Left renal pelvis (tissue), 4 donors: ENCODE measurements around the gene CCSER1. TPM values are rescaled to one million over a fixed set of nuclear protein-coding genes. Genes with fewer than 3 reads are reported as not detected.
"Not testable (repeated sequence)": the region's sequence is repeated elsewhere in the genome, so short reads cannot be mapped to it uniquely, and the experiment has no call there.

Source experiments
- DNase-seq, 4 donors: peaks; one replicate each; pipeline ENCODE4 v3.0.0-alpha.2; 2013; ENCODE audit warnings: low read depth in 4 of 4, low spot score in 3 of 4
- polyA plus RNA-seq, 4 donors: library from polyadenylated mRNA; unstranded; fragments of 120-200 nt; gene quantifications; one replicate each; pipeline ENCODE4 v1.2.1, GENCODE V29; 2013; ENCODE audit not compliant: insufficient read length in 4 of 4

CCSER1 gene
- polyA plus RNA-seq, 4 donors: 0.60 to 23.4 (median 18.5) TPM

DNA sequence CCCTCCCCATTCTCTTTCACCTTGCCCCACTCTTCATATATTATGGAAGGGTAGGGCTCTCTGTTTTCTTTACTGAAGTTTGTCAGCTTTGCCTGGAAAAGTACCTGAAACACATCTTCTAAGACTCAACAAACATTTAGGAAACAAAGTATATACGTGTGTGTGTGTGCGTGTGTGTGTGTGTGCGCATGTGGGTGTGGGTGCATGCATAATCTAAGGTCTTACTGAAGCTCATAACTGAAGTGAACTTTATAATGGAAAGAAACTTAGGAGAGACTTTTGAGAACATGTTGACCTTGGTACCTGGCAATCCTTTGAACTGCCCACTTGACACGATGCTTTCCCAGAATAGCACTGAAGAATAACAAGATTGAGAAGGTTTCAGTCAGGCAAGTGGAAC is 1190.2 kb downstream of the CCSER1 start:
- no peak for DNase-seq

DNA sequence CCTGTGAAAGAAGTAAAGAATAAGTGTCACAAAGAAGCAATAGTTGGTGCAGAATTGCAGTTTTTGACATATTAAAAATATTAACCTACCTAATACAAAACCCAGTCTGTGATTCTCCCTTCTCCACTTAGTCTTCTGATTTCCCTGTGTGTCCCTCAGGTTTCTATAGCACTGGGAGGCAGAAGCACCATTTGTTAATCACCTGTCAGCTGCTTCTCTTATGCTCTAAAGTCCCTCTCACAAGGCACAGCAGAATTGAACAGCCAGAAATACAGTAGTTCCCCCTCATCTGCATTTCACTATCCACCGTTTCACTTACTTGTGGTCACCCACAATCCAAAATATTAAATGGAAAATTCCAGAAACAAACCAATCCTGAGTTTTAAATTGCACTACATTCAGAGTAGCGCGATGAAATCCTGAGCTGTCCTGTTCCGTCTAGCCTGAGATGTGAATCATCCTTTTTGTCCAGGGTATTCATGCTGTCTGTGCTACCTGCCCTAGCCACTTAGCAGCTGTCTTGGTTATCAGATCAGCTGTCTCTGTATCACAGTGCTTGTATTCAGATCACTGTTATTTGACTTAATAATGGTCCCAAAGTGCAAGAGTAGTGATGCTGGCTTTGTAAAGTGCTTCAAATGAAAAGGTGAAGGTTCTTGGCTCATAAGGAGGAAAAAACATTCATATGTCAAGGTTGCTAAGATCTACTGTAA is 1192.5 kb downstream of the CCSER1 start:
- DNase-seq: no peak

DNA sequence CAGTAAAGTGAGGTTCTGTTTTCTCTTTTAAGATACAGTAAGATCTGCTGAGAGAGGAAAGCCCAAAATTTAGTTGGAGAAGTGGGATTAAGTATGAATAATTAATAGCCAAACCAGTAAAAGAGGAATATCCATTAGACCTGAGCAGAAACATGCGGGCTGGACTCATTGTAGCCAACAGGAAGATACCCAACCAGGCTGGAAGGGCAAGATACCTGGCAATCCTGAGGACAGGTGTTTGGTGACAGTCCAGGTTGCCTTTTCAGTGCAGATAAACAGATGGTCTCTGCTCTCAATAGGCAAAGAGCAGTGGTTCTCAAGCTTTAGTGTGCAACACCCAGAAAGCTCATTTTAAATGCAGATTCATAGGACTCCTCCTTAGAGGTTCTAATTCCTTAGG is 1195.8 kb downstream of the CCSER1 start:
- no peak for DNase-seq

DNA sequence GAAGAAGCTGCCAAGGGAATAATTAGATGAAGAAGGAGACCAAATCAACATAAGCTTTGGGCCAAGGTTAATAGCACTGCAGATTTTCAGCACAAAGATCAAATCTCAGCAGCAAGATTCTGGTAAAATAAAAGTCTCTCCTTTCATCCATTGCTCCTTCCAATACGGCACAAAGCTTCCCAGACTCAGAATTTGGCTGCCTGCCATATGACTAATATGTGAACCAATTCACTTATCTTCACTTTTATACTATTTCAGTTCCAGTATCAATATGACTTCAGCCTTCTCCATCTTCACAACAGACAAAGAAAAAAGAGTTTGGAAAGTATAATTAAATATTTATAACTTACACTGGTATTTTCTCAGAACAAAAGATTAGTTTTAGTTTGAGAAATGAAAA is 1198.3 kb downstream of the CCSER1 start:
- DNase-seq: no peak

GRCh38 chr4:91326167-91326566 is 1199.0 kb downstream of the CCSER1 start:
- not testable (repeated sequence) for DNase-seq

DNA sequence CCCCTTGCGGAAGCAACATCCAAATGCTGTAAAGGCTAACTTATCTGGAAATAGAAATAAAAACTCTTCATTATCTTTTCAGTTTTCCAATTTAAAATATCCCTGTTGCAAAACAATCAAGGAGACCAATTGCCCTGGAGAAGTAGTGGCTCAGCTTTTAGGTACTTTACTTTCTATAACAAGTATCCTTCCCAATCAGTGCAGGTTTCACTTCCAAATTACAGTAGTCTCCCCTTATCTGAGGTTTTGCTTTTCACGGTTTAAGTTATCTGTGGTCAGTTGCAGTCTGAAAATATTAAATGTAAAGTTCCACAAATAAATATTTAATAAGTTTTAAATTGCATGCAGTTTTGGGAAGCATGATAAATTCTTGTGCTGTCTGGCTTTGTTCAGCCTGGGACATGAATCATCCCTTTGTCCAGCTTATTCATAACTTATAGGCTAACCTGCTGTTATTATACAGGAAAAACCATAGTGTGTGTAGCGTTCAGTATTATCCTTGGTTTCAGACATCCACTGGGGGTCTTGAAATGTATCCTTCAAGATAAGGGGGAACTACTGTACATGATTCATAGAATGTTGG is 1203.5 kb downstream of the CCSER1 start:
- DNase-seq: no peak

DNA sequence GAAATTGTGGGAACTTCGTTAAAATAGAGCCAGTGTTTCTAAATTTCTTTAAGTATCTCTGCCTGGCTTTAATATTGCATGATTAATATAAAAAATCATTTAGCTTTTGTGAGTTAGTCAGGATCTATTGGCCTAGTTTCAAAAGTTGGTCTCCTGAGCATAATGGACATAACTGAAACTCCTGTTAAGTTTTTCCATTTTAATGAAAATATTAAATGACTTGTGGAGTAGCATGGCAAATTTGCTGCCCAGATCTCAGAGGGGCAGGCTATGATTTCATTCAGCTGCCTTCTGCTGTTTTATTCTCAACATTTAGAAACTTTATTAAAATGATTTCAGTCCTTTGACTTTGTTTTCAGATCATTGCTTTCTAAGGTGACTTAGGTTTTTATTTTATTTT is 1213.6 kb downstream of the CCSER1 start:
- no peak for DNase-seq

- DNase-seq: no peak
These were observed 1218.4 kb downstream of the CCSER1 start for GRCh38 chr4:91345632-91346031.

DNA sequence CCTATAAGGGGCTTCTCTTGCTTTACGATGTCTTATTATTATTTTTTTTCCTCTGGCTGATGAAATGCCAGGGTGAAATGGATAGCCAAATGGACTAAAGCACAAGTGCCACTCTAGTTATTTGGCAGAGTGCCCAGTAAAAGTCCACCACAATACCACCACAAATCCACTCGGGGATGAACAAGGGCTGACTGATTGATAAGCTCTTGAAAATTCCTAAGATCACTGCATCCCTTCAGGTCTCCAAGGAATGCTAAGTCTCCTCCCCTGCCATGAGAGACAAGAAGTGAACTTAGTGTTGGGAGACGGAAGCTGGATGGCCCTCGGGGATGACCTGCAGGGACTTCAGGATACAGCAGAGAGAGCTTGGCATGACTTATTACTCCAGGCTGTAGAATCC is 1229.3 kb downstream of the CCSER1 start:
- DNase-seq: not testable (repeated sequence)

- DNase-seq: not testable (repeated sequence)
These were observed 1230.8 kb downstream of the CCSER1 start for GRCh38 chr4:91358016-91358415.

DNA sequence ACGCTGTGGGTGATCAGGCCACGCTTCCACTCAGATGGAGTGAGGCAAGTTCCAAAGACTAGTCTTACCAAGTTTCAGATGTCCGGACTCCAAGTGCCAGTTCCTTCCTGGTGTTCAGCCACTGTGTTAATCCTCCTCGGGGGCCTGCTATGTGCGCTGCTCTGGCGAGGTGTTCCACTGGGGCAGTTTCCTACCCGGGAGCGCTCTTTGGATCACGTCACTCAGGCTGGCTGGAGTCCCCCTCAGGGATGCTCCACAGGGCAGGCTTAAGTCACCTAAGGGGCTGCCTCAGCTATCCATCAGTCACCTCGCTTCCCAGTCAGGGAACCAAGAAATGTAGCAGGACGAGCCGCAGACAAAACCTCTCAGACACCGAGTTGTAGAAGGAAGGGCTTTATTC is 1231.4 kb downstream of the CCSER1 start:
- not testable (repeated sequence) for DNase-seq

GRCh38 chr4:91359041-91360031 is 1232.1 kb downstream of the CCSER1 start:
- DNase-seq: no peak

DNA sequence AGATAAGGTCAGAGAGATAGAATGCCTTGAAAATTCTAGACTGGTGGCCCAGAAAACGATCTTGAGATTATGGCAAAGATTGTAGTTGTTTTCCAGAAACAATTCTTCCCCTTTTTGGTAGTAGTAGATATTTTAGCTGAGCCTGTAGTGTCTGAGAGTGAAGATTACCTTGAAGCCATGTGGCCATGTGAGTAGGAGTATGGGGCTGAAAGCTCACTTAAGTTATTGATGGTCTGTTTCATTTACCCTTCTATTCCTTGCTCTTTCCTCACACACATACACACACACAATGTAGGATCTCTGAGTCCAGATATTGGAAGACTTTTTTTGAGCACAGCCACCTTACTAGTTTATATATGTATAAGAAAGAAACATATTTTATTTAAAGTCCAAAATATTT is 1234.9 kb downstream of the CCSER1 start:
- no peak for DNase-seq

DNA sequence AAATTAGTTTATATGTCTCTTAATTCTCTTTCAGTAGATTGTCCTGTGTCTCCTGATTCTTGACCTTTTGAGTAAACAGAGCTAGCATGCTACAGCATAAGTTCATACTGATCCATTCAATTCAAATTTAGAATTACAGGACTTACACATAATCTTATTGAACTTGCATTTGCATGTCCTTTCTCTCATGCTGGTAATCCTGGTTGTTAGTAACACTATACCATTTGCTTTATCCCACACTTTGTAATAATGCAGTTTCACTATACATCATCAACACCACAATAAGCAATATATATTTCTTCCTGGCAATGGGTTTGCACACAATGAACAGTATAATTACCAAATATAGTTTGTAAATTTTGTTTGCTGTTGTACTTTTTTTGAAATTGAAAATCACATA is 1239.4 kb downstream of the CCSER1 start:
- no peak for DNase-seq

- DNase-seq: no peak
These were observed 1241.9 kb downstream of the CCSER1 start for GRCh38 chr4:91369116-91369515.

GRCh38 chr4:91373546-91373945 is 1246.4 kb downstream of the CCSER1 start:
- no peak for DNase-seq

GRCh38 chr4:91405431-91405830 is 1278.2 kb downstream of the CCSER1 start:
- DNase-seq: not testable (repeated sequence)

- DNase-seq: no peak
These were observed 1294.8 kb downstream of the CCSER1 start for GRCh38 chr4:91422011-91422410.

DNA sequence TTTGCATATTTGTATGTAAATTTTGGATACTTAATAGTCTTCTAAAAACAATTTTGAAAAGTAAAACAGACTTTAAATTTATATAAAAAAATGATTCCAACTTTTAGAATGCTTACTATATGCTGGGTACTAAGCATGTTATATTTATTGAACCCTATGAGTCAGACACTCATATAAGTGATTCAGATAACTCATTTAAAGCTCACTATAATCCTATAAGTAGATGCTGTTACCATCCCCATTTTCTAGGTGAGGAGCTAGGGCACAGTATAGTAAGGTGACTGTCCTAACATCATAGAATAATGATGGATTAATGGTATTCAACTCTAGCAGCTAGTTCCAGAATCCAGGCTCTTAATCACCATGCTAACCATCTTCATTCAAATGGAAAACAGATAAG is 1299.5 kb downstream of the CCSER1 start:
- no peak for DNase-seq

DNA sequence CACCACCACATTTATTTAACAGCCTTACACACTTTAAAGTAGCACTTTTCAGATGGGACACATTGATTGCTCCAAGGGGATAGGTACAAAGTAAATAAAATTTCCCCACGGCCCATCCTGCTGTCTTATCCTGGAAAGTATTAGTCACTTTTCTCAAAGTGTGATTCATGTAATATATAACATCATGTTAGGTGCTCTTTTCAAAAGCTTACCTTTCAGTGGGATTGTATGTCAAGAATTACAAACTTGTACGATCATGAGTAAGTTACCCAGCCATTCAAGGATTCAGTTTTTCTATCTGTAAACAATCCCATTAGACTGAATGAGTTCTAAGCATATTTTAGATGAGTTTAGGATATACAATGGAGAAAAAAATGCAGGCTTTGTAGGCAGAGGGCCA is 1300.0 kb downstream of the CCSER1 start:
- DNase-seq: no peak

DNA sequence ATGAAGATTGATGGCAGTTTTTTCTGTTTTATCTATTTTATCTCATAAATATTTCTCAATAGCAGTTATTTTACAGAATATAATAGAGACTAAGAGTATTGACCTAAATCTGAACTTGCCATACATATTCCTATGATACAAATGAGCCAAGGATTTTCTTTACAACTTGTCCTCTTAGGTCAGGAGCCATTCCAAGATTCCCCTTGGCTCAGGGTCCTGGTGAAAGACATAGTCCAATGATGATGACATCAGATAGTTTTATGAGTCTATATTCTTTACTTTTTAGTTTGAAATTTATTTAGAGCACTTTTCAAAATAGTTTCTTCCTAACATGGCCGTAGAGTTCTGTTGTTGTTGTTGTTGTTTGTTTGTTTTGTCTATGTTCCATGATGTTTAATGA is 1307.4 kb downstream of the CCSER1 start:
- DNase-seq: no peak
